ENCODE data around the gene SLC35C1. TPM values are rescaled to one million over a fixed set of nuclear protein-coding genes. Genes with fewer than 3 reads are reported as not detected.

Gene SLC35C1
- total and polyA plus RNA-seq, 2 donors from 2014 or later, result 5.7 to 20.6 TPM

DNA sequence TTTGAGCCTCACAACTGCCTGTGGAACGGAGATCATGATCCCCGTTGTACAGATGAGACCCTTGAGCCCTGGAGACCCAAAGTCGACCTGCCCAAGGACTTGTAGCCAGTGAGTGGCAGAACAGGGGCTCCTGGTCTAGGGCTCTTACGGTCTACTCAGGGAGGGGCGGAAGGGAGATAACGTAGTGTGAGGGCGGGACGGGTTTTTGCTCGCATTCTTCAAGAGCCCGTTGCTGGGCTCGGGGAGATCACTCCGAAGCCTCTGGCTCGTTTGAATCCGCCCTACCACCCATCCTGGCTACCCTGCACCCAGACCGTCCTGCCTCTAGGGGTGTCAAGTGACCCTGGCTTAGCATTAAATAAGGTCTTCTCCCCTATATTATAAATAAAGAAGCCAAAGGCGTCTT lies 43.0 kb downstream of the SLC35C1 start:
- Histone ChIP-seq H3K27me3 (ENCODE audit: control insufficient read depth, insufficient read depth, low read length) (no peaks in the 10 kb centered on the region), H3K4me1 (ENCODE audit: control insufficient read depth in 2 of 3, insufficient read depth in 2 of 3, low read depth in 1 of 3, low read length in 3 of 3) (peaks cover 6 to 38% (median 28%) of the 10 kb centered on the region in 3 donors), H3K9me3 (ENCODE audit: control insufficient read depth in 2 of 3, insufficient read depth in 1 of 3, low read length in 3 of 3) (no peaks in the 10 kb centered on the region), H3K36me3 (ENCODE audit: control insufficient read depth in 2 of 3, insufficient read depth in 3 of 3, low read length in 3 of 3) (no peaks in the 10 kb centered on the region), H3K4me3 (ENCODE audit: low read length in 3 of 3) (peak overlapping the region; percentile 61 to 90 (median 66)), H3K9ac (ENCODE audit: low read length in 3 of 3) (peak overlapping the region; percentile 35 to 88 (median 55)), H3K27ac (ENCODE audit: low read depth in 2 of 2, low read length in 2 of 2) (peak overlapping the region; percentile 94 to 96)
- DNase-seq (peak in 3 of 5 donors; percentile 76 to 84 (median 78)), FAIRE-seq (no peak)
- intact Hi-C loops (cut with DNase I), result no loop called here
- no peak for TF ChIP-seq CTCF (IDR thresholded peaks at IDR 0.05; ENCODE audit: borderline replicate concordance, extremely low read depth, insufficient read depth)

DNA sequence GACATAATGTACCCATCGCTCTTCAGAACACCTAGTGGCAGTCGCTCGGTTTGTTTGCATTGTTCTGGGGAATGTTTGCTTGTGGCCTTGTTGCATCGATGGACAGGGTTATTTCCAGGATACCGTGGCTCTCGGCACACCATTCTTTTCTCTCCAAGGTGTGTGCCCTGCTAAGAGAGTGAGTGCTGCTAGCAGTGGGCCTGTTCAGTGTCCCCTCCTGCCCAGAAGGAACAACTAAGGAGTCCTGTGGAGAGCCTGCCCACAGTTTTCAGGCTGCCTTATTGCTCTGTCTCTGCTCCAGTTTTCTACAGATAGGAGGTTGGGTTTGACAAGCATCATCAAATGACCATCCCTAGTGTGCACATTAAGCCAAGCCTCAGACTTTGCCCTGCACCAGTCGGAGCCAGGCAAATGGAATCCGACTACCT lies 43.7 kb downstream of the SLC35C1 start:
- DNase-seq (peak in 1 of 5 donors; percentile 19), FAIRE-seq (no peak)
- H3K27ac ChIP-seq (ENCODE audit: low read depth in 2 of 2, low read length in 2 of 2), result peak overlapping the region; percentile 38 to 96
- no peaks in the 10 kb centered on the region for H3K9me3 ChIP-seq (ENCODE audit: control insufficient read depth in 2 of 3, insufficient read depth in 1 of 3, low read length in 3 of 3)
- intact Hi-C loops (cut with DNase I), result no loop called here
- H3K36me3 ChIP-seq (ENCODE audit: control insufficient read depth in 2 of 3, insufficient read depth in 3 of 3, low read length in 3 of 3), result no peaks in the 10 kb centered on the region
- H3K4me1 ChIP-seq (ENCODE audit: control insufficient read depth in 2 of 3, insufficient read depth in 2 of 3, low read depth in 1 of 3, low read length in 3 of 3), result peaks cover 3 to 34% (median 30%) of the 10 kb centered on the region in 3 donors
- H3K9ac ChIP-seq (ENCODE audit: low read length in 3 of 3), result peak overlapping the region in 2 of 3 donors; percentile 35 to 88
- H3K27me3 ChIP-seq (ENCODE audit: control insufficient read depth, insufficient read depth, low read length), result no peaks in the 10 kb centered on the region
- no peak for TF ChIP-seq CTCF (IDR thresholded peaks at IDR 0.05; ENCODE audit: borderline replicate concordance, extremely low read depth, insufficient read depth)
- H3K4me3 ChIP-seq (ENCODE audit: low read length in 3 of 3), result peak overlapping the region; percentile 61 to 90 (median 66)

GRCh38 chr11:45850446-45850845 lies 45.5 kb downstream of the SLC35C1 start:
- no peaks in the 10 kb centered on the region for H3K36me3 ChIP-seq (ENCODE audit: control insufficient read depth in 2 of 3, insufficient read depth in 3 of 3, low read length in 3 of 3)
- no peaks in the 10 kb centered on the region for H3K27me3 ChIP-seq (ENCODE audit: control insufficient read depth, insufficient read depth, low read length)
- FAIRE-seq (no peak), DNase-seq (no peak)
- H3K27ac ChIP-seq (ENCODE audit: low read depth in 2 of 2, low read length in 2 of 2), result peak overlapping the region in 1 of 2 donors; percentile 8
- intact Hi-C loops (cut with DNase I), result no loop called here
- no peak for TF ChIP-seq CTCF (IDR thresholded peaks at IDR 0.05; ENCODE audit: borderline replicate concordance, extremely low read depth, insufficient read depth)
- H3K4me1 ChIP-seq (ENCODE audit: control insufficient read depth in 2 of 3, insufficient read depth in 2 of 3, low read depth in 1 of 3, low read length in 3 of 3), result peaks cover 3 to 44% (median 39%) of the 10 kb centered on the region in 3 donors
- H3K9me3 ChIP-seq (ENCODE audit: control insufficient read depth in 2 of 3, insufficient read depth in 1 of 3, low read length in 3 of 3), result no peaks in the 10 kb centered on the region
- H3K4me3 ChIP-seq (ENCODE audit: low read length in 3 of 3), result no peak overlapping the region
- H3K9ac ChIP-seq (ENCODE audit: low read length in 3 of 3), result no peak overlapping the region

GRCh38 chr11:45851228-45851627 lies 46.3 kb downstream of the SLC35C1 start:
- Histone ChIP-seq H3K9ac (ENCODE audit: low read length in 3 of 3) (no peak overlapping the region), H3K36me3 (ENCODE audit: control insufficient read depth in 2 of 3, insufficient read depth in 3 of 3, low read length in 3 of 3) (peaks cover 0 to 7% (median 0%) of the 10 kb centered on the region in 3 donors), H3K4me1 (ENCODE audit: control insufficient read depth in 2 of 3, insufficient read depth in 2 of 3, low read depth in 1 of 3, low read length in 3 of 3) (peaks cover 3 to 51% (median 46%) of the 10 kb centered on the region in 3 donors), H3K4me3 (ENCODE audit: low read length in 3 of 3) (no peak overlapping the region), H3K27ac (ENCODE audit: low read depth in 2 of 2, low read length in 2 of 2) (peak overlapping the region in 1 of 2 donors; percentile 18), H3K9me3 (ENCODE audit: control insufficient read depth in 2 of 3, insufficient read depth in 1 of 3, low read length in 3 of 3) (no peaks in the 10 kb centered on the region), H3K27me3 (ENCODE audit: control insufficient read depth, insufficient read depth, low read length) (no peaks in the 10 kb centered on the region)
- intact Hi-C loops (cut with DNase I), result no loop called here
- TF ChIP-seq CTCF (IDR thresholded peaks at IDR 0.05; ENCODE audit: borderline replicate concordance, extremely low read depth, insufficient read depth), result no peak
- FAIRE-seq (no peak), DNase-seq (no peak)
